GM18511 (cell line): ENCODE measurements around the gene SLC8A2.

Experiments used
- ATAC-seq: cut with Tn5 transposase; IDR thresholded peaks from one replicate; pipeline ENCODE4 v1.9.1; 2021; ENCODE audit warnings: mild to moderate bottlenecking, moderate library complexity; ENCODE audit not compliant: unreplicated experiment

The SLC8A2 gene

DNA sequence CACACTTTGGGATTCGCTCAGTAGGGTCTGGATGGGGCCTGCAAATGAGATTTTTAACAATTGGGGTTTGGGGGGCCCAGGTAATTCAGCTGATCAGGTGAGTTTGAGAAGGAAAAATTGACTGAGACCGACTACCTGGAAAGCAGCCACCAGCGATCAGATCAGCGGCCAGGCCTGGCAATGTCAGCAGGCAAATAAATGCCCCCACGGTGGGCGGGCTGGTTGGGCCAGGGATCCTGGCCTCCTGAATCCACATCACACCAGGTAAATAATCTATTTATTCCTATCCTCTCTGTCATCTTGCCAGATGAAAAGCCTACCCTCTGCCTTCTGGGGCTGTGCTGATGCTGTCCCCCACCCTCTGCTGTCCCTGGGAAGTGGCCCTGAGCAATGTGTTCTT, 33.8 kb upstream of the SLC8A2 start:
- ATAC-seq, result no peak

DNA sequence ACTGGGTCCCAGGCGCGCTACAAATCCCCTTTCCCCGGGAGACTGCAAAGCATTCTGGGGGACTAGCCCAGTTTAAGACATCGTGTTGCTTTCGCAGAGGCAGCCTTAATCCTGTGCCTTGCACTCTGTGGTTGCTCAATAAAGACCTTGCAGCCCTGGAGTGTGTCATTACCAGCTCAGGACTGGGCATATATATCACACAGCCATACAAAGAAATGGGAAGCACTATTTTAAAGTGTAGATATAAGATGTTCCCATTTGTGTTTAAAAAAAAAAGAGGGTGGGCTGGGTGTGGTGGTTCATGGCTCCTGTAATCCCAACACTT, 32.1 kb upstream of the SLC8A2 start:
- ATAC-seq, result no peak

DNA sequence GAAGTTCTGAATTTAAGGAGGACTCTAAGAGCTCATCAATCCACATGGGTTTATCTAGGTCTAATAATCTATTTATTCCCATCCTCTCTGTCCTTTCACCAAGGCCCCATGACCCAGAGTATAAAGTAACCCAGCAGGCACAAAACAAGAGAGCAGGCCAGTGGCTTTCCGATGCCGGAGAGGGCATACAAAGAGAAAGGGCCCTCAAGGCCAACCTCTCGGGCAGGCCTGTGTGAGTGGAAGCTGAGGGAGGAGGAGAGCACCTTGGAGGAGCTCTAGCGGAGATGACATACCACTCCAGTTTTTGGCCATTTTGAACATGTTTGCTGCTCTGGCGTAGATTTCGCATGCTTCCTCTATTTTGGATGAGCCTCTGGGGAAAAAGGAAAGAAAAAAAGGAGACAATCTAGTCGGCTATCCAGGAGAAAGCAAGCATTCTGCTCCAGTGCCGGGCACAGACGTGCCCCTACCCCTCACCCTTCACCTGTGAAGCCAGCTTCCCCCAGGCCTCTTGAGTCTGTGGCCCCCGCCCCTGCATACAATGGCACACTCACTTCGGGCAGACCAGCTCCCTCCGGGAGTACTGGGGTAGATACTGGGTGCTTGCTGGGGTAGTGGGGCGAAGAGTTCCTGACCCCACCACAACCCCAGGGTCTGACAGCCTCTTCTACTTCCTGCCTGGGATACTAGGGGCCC, 31.6 kb upstream of the SLC8A2 start:
- ATAC-seq, result no peak

DNA sequence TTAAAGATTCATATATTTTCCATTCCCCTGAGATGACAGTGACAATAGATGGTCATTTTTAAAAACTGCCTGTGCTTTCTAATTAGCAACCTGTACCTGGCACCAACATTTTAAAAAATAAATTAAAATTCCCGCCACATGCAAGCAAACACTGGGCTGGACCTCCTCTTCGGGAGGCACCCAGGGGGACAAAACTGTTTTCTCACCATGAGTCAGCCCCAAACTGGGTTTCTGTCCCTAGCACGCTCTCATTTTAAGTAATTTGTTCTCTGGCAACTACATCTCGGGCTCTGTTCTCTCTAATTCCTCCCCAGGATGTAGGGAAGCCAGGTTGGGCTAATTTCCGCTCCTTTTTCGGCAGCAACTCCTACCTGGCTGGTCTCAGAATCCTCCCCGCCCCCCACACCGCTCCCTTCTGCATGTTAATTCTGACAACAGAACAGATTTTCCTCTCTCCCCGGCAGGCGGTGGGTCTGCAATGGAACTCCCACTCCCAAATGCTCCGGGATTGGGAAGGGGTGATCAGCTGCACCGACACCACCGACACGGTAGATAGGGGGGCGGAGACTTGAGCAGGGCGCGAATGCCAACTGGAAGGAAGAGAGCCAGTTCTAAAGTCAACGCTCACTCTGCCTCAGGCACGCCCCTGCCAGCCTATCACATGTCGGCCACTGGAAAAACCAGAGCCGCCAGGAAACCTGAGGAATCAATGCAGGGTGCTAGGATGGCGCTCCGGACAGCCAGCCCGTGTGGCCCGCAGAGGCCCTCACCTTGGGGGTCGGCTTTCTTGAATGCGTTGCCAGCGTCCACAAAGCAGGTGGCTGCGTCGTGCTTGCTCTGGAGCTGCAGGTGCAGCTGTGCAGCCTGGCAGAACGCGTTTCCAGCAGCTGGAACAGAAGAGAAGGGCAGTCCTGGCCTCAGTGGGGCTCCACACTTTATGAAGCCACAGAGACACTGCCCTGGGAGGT, 28.5 kb upstream of the SLC8A2 start:
- ATAC-seq, result no peak

DNA sequence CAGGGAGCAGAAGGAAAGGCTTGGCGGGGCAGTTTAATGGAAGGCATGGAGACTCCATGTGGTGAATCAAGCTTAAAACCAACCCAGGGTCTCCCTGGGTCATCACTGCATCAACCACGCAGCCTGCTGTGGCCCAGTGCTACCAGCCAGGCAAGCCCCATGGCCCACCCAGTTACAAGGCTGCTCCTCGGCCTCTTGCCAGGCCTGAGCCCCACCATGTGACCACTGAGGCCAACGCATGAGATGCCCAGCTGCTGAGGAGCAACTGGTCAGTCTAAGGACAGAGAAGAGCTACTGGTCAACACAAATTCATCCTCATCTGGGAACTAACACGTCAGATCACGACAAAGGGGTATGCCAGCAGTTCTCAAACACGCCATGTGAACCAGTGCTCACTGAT, 27.7 kb upstream of the SLC8A2 start:
- ATAC-seq, result no peak

- ATAC-seq, result no peak
Measured at GRCh38 chr19:47498561-47498960, 26.9 kb upstream of the SLC8A2 start.

- ATAC-seq, result no peak
Measured at GRCh38 chr19:47497821-47498520, 26.3 kb upstream of the SLC8A2 start.

DNA sequence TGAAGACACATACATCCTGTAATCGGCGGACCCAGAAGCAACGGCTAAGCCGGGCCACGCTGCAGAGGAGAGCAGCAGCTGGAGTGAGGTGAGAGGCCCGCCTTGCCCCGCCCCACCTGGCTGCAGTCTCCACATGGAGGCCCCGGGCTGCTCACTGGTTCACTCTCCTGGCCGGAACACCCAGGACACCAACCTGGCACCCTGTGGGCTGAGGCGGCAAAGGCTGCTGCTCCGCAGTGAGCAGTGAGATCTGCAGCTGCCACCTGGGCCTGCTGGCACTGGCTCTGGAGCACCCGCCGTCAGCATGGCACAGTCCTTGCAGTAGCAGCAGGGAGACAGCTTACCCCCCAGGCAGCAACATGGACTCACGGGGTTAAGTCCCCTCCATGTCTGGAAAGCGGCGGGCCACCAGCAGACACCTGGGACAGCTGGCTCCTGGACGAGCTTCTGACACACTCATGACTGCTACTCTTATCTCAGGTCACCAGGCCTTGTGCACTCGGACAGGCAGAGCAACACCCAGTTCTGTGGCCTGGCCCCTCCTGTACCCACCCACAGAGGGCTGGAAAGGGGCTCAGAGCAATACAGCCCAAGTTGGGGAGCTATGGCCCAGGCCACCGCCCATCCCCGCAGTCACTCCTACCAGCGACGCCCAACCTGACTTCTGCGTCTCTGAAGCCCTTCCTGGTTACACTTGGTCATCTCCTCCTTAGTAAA, 25.5 kb upstream of the SLC8A2 start:
- ATAC-seq, result no peak

DNA sequence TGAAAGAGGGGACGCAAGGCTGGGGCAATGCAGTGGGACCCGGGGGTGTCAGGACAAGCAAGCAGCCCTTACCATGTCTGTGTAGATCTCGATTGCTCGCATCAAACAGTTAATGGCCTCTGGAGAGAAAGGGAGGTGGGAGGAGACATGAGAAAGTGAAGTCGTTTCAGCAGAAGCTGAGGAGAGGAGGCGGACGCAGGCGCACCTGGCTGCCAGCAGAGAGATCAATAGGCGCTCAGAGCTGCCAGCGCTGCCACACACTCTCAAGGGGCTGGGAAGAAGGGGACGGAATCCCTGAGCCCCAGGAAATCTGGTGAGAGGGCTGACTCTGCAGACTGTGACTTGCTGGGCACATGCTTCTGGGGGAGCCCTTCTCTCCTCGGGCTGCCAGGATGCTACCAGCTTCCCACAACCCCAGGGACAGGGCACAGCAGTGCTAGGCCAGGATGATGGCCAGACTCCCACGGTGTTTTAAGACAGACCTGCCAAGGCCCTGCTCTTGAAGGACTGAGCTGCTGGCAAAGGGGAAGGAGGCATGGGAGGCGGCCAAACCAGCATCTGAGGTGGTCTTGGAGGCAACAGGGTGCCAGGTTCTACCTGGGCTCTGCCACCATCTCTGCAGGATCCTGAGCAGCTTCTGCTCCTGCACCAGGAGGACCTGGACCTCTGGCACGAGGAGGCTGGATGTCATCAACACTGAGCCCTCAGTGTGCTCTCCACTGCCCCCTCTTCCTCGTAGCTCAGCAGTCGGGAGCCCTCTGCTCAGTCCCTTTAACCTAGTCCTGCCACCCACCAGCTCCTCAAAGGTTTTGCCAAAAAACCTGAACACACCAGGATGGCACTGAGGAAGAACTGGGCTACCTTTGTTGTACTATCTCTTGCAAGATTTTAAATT, 24.0 kb upstream of the SLC8A2 start:
- ATAC-seq, result no peak

- ATAC-seq, result no peak
Measured at GRCh38 chr19:47494729-47495128, 23.0 kb upstream of the SLC8A2 start.

DNA sequence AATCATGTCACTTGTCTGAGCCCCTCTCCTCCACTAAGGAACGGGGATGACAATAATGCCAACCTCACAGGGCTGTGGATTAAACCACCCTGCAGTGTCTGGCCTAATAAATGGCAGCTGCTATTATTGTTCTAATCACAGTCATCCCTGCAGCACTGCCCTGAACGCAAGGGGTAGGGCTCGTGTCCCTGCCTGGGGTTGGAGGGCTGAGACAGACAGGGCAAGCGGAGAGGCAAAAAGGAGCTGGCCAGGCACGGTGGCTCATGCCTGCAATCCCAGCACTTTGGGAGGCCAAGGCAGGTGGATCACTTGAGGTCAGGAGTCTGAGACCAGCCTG, 22.5 kb upstream of the SLC8A2 start:
- ATAC-seq, result no peak

- ATAC-seq, result no peak
Measured at GRCh38 chr19:47493378-47494210, 21.9 kb upstream of the SLC8A2 start.

DNA sequence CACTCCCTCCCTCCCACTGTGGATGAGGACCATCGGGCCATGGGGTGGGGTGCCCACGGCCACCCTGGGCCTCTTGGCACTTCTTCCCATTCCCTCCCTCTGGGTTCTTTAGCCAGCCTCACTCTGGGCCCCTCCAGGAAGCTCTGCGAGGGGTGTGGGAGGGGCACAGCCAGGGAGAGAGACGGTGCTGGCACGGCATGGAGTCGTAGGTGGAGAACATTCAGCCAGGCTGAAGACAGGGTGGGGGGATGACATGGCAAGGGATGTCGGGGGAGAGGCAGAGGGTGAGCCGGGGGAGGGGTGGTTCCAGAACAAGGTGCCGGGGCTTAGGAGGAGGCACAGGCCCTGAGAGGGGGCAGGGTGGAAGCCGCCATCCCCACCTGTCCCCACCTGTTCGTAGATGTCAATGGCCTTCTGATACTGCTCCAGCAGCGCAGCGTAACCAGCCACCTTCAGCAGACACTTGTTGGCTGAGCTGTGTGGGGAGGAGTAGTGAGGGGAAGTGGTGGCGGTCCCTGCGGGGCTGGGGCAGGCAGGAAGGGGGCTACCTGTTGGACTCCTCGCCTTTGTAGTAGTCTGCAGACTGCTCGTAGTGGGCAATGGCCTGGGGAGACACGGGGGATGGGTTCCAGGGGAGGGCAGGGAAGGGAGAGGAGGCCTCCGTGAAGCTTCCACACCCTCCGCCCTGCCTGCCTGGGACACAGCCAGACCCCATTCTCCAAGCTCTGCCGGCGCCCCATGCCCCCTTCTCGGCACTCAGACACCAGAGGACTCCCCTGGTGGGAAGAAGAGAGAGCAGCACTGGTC, 21.1 kb upstream of the SLC8A2 start:
- no peak for ATAC-seq

DNA sequence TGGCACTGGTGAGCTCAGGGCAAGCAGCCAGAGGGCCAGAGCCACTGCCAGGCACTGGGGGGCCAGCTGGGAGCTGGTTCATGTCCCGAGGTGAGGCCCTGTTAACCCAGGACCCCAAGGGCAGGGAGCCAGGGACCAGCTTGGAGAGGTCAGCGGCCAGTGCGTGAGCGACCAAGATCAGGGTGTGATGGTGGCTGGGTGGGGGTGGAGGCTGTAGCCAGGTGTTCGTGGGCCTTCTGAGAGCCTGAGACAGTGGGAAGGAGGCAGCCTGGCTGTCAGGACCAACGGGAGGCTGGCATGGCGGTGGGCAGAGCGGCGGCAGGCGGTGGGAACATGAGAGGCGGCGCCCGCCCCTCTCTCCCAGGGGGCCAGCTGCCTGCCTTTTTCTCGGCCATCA, 20.4 kb upstream of the SLC8A2 start:
- no peak for ATAC-seq

DNA sequence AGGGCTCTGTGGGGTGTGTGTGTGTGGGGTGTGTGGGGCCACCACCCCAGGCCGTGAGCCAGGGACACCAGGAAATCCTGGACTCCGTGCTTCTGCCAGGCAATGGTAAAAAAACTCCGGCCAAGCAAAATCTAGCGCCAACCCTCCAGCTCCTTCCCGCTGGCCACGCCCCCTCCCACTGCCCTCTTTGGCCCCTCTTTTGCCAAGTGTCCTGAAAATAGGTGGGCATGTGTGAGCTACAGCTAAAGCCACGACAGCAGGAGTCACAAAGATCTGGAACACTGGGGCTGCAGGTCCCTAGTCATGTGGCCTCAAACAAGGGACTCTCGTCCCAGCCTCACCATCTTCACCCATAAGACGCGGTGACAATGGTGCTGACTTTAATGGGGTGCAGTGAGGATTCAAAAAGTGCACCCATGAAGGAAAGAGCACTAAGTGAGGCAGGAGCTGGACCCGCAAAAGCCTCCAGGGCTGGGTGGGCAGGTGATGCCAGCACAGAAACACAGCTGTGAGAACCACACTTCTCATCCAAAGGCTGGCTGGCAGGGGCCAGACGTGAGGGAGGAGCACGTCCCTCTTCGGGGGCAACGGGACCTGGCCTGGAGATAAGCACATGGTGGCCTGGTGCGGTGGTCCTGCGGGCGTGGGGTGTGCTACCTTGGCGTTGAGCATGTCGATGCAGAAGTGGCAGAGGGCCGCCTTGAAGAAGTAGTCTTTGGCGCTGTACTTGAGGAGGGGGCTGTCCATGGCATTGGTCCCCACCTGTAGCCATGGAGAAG, 19.9 kb upstream of the SLC8A2 start:
- ATAC-seq, result no peak

DNA sequence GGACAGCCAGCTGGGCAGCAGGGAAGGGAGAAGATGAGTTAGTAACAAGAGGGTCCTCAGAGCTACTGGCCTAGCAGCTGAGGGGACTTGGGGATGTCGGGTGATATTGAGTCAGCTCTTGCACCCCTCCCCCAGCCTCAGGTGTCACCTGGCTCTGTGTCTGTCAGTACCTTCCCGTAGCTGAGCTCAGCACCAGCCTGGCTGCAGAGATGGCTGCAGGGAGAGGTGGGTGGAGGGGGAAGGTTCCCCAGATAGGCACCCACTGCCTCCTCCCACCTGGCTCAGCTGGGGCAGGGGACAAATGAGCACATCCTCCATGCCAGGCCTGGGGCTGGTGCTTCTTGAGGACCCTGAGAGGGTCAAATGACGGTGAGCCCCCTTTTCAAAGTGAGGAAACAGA, 19.2 kb upstream of the SLC8A2 start:
- no peak for ATAC-seq

DNA sequence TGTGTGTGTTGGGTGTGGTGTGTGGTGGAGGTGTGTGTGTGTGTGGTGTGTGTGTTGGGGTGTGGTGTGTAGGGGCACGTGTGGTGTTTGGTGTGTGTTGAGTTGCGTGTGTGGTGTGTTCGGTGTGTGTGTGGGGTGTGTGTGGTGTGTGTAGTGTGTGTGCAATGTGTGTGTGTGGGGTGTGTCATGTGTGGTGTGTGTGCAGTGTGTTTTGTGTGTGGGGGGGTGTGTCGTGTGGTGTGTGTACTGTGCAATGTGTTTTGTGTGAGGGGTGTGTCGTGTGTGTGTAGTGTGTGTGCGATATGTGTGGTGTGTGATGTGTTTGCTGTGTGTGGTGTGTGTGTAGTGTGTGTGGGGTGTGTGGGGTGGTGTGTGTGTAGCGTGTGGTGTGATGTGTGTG, 18.3 kb upstream of the SLC8A2 start:
- ATAC-seq, result no peak
